Trophoblast cell (in vitro differentiated cells and primary cell): Measurements from ENCODE around the gene SLC12A3.

Experiments used
- DNase-seq, 2 donors: peaks; one replicate each; pipeline ENCODE4 v3.0.0-alpha.2; 2016
- H2AFZ ChIP-seq: 2 replicates; pipeline ENCODE4 v1.6.1; 2013; ENCODE audit warnings: low read length, moderate library complexity, mild to moderate bottlenecking; ENCODE audit not compliant: insufficient read depth, poor library complexity
- H2AK5ac ChIP-seq: 2 replicates; pipeline ENCODE4 v1.6.1; 2013; ENCODE audit warnings: mild to moderate bottlenecking, low read length
- H2BK120ac ChIP-seq: 2 replicates; pipeline ENCODE4 v1.6.1; 2013; ENCODE audit warnings: low read length, mild to moderate bottlenecking, moderate library complexity; ENCODE audit not compliant: insufficient read depth, poor library complexity
- H2BK12ac ChIP-seq: 2 replicates; pipeline ENCODE4 v1.6.1; 2013; ENCODE audit warnings: mild to moderate bottlenecking, low read length, moderate library complexity
- H2BK5ac ChIP-seq: 2 replicates; pipeline ENCODE4 v1.6.1; 2013; ENCODE audit warnings: low read length, low read depth, moderate library complexity, mild to moderate bottlenecking; ENCODE audit not compliant: poor library complexity
- H3K14ac ChIP-seq: 2 replicates; pipeline ENCODE4 v1.6.1; 2013; ENCODE audit warnings: mild to moderate bottlenecking, low read length
- H3K18ac ChIP-seq: 2 replicates; pipeline ENCODE4 v1.6.1; 2013; ENCODE audit warnings: mild to moderate bottlenecking, low read length
- H3K23ac ChIP-seq: 2 replicates; pipeline ENCODE4 v1.6.1; 2013; ENCODE audit warnings: low read length
- H3K27ac ChIP-seq: 2 replicates; pipeline ENCODE4 v1.5.1; 2013; ENCODE audit warnings: low read depth, mild to moderate bottlenecking, inconsistent platforms, low read length, moderate library complexity
- H3K27me3 ChIP-seq: 2 replicates; pipeline ENCODE4 v1.6.1; 2013; ENCODE audit warnings: inconsistent platforms, mild to moderate bottlenecking, low read length, moderate library complexity; ENCODE audit not compliant: insufficient read depth
- H3K36me3 ChIP-seq, 2 experiments: 1 replicate in 1 of 2; 2 replicates in 1 of 2; pipeline ENCODE4 v1.6.1; 2013; ENCODE audit warnings: low read length in 2 of 2, mild to moderate bottlenecking in 2 of 2, moderate library complexity in 1 of 2; ENCODE audit not compliant: insufficient read depth in 2 of 2, control insufficient read depth in 1 of 2
- H3K4ac ChIP-seq: 2 replicates; pipeline ENCODE4 v1.6.1; 2013; ENCODE audit warnings: low read depth, mild to moderate bottlenecking, low read length, moderate library complexity
- H3K4me1 ChIP-seq, 2 experiments: 1 replicate in 1 of 2; 2 replicates in 1 of 2; pipeline ENCODE4 v1.6.1; 2013; ENCODE audit warnings: low read length in 2 of 2, mild to moderate bottlenecking in 2 of 2, moderate library complexity in 1 of 2; ENCODE audit not compliant: insufficient read depth in 2 of 2, control insufficient read depth in 1 of 2
- H3K4me2 ChIP-seq: 2 replicates; pipeline ENCODE4 v1.6.1; 2013; ENCODE audit warnings: inconsistent platforms, mild to moderate bottlenecking, low read length, moderate library complexity
- H3K4me3 ChIP-seq: 2 replicates; pipeline ENCODE4 v1.5.1; 2013; ENCODE audit warnings: mild to moderate bottlenecking, low read depth, low read length, inconsistent platforms
- H3K79me1 ChIP-seq: one replicate; pipeline ENCODE4 v1.6.1; 2013; ENCODE audit warnings: low read length
- H3K79me2 ChIP-seq: 2 replicates; pipeline ENCODE4 v1.6.1; 2013; ENCODE audit warnings: low read length, mild to moderate bottlenecking; ENCODE audit not compliant: control insufficient read depth, insufficient read depth, poor library complexity
- H3K9ac ChIP-seq: 2 replicates; pipeline ENCODE4 v1.6.1; 2013; ENCODE audit warnings: mild to moderate bottlenecking, low read length
- H3K9me3 ChIP-seq: 2 replicates; pipeline ENCODE4 v1.6.1; 2013; ENCODE audit warnings: low read depth, mild to moderate bottlenecking, control low read depth, inconsistent platforms, low read length; ENCODE audit not compliant: insufficient read depth
- H4K12ac ChIP-seq: 2 replicates; pipeline ENCODE4 v1.6.1; 2013; ENCODE audit warnings: low read depth, mild to moderate bottlenecking, low read length, moderate library complexity
- H4K8ac ChIP-seq: 2 replicates; pipeline ENCODE4 v1.6.1; 2013; ENCODE audit warnings: low read depth, mild to moderate bottlenecking, low read length, moderate library complexity
- H4K91ac ChIP-seq: one replicate; pipeline ENCODE4 v1.6.1; 2013; ENCODE audit warnings: low read depth, mild to moderate bottlenecking, low read length, moderate library complexity
- WGBS: extraction: QIAGEN DNeasy Blood & Tissue Kit; methylation state at CpG from one replicate; pipeline ENCODE4 v1.1.7; 2013; ENCODE audit warnings: missing lambda C conversion rate; ENCODE audit not compliant: insufficient read length, insufficient coverage; ENCODE audit errors: extremely low coverage; 5-methylcytosine and 5-hydroxymethylcytosine counted together

SLC12A3 gene

GRCh38 chr16:56916571-56917403, 51.8 kb downstream of the SLC12A3 start:
- no peak overlapping the region for H2AFZ ChIP-seq
- peak overlapping the region; percentile 36 for H2AK5ac ChIP-seq
- H3K9me3 ChIP-seq, result no peaks in the 10 kb centered on the region
- H4K8ac ChIP-seq, result peak overlapping the region; percentile 32
- no CpG with 5 or more reads among the region's 5 CpGs for WGBS
- no peak overlapping the region for H3K18ac ChIP-seq
- no peak overlapping the region for H3K27ac ChIP-seq
- H2BK12ac ChIP-seq, result peak overlapping the region; percentile 75
- H3K79me1 ChIP-seq, result peaks cover 26% of the 10 kb centered on the region
- no peak overlapping the region for H3K23ac ChIP-seq
- no peak overlapping the region for H3K4me2 ChIP-seq
- H3K4me1 ChIP-seq, result peaks cover 26 to 43% of the 10 kb centered on the region in 2 experiments
- H3K36me3 ChIP-seq, result no peaks in the 10 kb centered on the region
- no peaks in the 10 kb centered on the region for H3K27me3 ChIP-seq
- H3K9ac ChIP-seq, result no peak overlapping the region
- H4K91ac ChIP-seq, result peak overlapping the region; percentile 59
- H3K14ac ChIP-seq, result peak overlapping the region; percentile 47
- no peak overlapping the region for H2BK5ac ChIP-seq
- no peak overlapping the region for H3K4me3 ChIP-seq
- H2BK120ac ChIP-seq, result peak overlapping the region; percentile 61
- no peaks in the 10 kb centered on the region for H3K79me2 ChIP-seq
- no peak overlapping the region for H3K4ac ChIP-seq
- no peak overlapping the region for H4K12ac ChIP-seq
- peak in 1 of 2 donors; percentile 28 for DNase-seq

DNA sequence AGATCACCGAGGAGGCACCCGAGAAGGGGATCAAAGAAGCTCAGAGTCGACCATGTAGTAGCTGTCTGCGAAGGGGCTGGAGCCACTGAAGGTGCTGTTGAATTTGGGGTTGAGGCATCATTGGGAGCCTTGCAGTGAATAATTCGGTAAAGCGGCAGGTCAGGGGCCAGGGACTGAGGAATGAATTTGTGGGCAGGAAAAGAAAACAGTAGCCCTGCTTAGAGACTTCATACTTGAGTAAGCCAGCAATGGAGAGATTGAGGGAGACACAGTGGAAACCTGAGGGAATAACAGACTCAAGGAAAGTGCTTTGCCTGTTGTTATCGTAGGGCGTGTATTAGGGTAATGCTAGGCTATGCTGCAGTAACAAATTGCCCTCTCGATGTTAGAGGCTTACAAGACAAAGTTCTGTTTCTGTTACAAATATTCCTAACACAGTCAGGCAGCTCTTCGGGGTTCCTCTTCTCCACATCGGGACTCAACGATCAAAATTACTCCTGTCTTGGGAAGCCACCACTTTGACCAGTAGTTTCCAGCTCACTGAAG, 53.5 kb downstream of the SLC12A3 start:
- Histone ChIP-seq H3K27me3 (no peaks in the 10 kb centered on the region), H3K23ac (no peak overlapping the region), H3K27ac (no peak overlapping the region), H4K91ac (peak overlapping the region; percentile 39), H2AK5ac (peak overlapping the region; percentile 61), H3K4me1 (peaks cover 13 to 27% of the 10 kb centered on the region in 2 experiments), H2BK120ac (peak overlapping the region; percentile 81), H4K8ac (peak overlapping the region; percentile 13), H3K4me2 (no peak overlapping the region), H3K9me3 (no peaks in the 10 kb centered on the region), H2BK12ac (peak overlapping the region; percentile 63), H3K36me3 (no peaks in the 10 kb centered on the region), H3K4ac (no peak overlapping the region), H3K79me1 (peaks cover 13% of the 10 kb centered on the region), H3K79me2 (no peaks in the 10 kb centered on the region), H3K9ac (no peak overlapping the region), H3K14ac (no peak overlapping the region), H3K4me3 (no peak overlapping the region), H3K18ac (peak overlapping the region; percentile 49), H2BK5ac (peak overlapping the region; percentile 23), H2AFZ (no peak overlapping the region), H4K12ac (no peak overlapping the region)
- no peak for DNase-seq
- no CpG with 5 or more reads among the region's 12 CpGs for WGBS

DNA sequence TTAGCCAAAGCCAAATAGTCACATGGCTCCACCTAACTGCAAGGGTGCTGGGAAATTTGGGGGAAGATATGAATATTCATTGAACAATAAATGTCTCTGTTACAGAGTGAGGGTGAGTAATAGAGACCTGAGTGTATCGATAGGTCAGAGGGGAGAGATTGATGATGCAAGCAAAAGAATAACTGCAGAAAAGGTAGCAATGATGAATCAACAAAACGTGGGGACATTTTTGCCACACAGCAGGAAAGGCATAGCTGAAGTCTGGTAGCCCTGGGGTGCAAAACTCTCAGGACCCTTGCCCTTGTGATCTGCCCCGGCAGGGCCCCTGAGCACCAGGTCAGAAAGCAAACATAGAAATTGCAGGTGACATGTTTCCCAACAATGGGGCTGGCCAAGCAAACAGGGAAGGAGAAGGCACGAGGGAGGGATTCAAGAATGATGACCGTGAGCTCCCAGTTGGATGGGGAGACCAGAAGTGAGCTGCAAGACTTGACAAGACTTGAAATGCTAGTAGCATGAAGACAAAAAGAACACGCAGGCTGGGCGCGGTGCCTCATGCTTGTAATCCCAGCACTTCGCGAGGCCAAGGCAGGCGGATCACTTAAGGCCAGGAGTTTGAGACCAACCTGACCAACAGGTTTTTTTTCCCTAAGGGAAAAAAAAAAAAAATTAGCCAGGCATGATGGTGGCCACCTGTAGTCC, 54.2 kb downstream of the SLC12A3 start:
- Histone ChIP-seq H4K91ac (peak overlapping the region; percentile 79), H3K79me1 (peaks cover 13% of the 10 kb centered on the region), H3K79me2 (no peaks in the 10 kb centered on the region), H3K27me3 (no peaks in the 10 kb centered on the region), H3K23ac (no peak overlapping the region), H3K36me3 (no peaks in the 10 kb centered on the region), H2BK12ac (peak overlapping the region; percentile 63), H3K9me3 (no peaks in the 10 kb centered on the region), H3K18ac (peak overlapping the region; percentile 52), H3K4me3 (no peak overlapping the region), H4K12ac (no peak overlapping the region), H3K27ac (peak overlapping the region; percentile 58), H2AK5ac (no peak overlapping the region), H3K4ac (no peak overlapping the region), H3K14ac (peak overlapping the region; percentile 61), H3K4me2 (no peak overlapping the region), H2BK5ac (peak overlapping the region; percentile 73), H3K4me1 (peaks cover 13 to 27% of the 10 kb centered on the region in 2 experiments), H4K8ac (peak overlapping the region; percentile 63), H2BK120ac (peak overlapping the region; percentile 81), H3K9ac (no peak overlapping the region), H2AFZ (no peak overlapping the region)
- DNase-seq, result peak; percentile 96 to 98
- WGBS, result no CpG with 5 or more reads among the region's 11 CpGs

GRCh38 chr16:56921571-56921970, 56.6 kb downstream of the SLC12A3 start:
- WGBS, result no CpG with 5 or more reads among the region's 4 CpGs

More at GRCh38 chr16:56921571-56921970, 56.6 kb downstream of the SLC12A3 start:
- Histone ChIP-seq H3K23ac (no peak overlapping the region), H3K4me1 (peaks cover 13 to 27% of the 10 kb centered on the region in 2 experiments), H3K4ac (no peak overlapping the region), H4K91ac (no peak overlapping the region), H2BK5ac (no peak overlapping the region), H3K4me2 (no peak overlapping the region), H4K8ac (no peak overlapping the region), H3K79me1 (peaks cover 12% of the 10 kb centered on the region), H3K27me3 (no peaks in the 10 kb centered on the region), H3K14ac (no peak overlapping the region), H2AFZ (no peak overlapping the region), H4K12ac (no peak overlapping the region), H3K9ac (no peak overlapping the region), H3K9me3 (no peaks in the 10 kb centered on the region), H2BK12ac (no peak overlapping the region), H3K27ac (peak overlapping the region; percentile 45), H3K18ac (no peak overlapping the region), H2AK5ac (no peak overlapping the region), H3K4me3 (no peak overlapping the region), H2BK120ac (peak overlapping the region; percentile 35), H3K36me3 (no peaks in the 10 kb centered on the region), H3K79me2 (no peaks in the 10 kb centered on the region)
- DNase-seq, result peak; percentile 90 to 94
